LNCAP (cell line): ENCODE data around the gene IFI16.

ENCODE experiments used
- CTCF ChIP-seq: fragments of 450-650 bp; IDR thresholded peaks from 2 replicates; pipeline ENCODE4 v1.5.1; 2017; ENCODE audit warnings: mild to moderate bottlenecking

Gene IFI16

GRCh38 chr1:159025043-159025442 lies 15.3 kb downstream of the IFI16 start:
- no peak for TF ChIP-seq CTCF

GRCh38 chr1:159030311-159030710 lies 20.6 kb downstream of the IFI16 start:
- no peak for TF ChIP-seq CTCF

- no peak for TF ChIP-seq CTCF
Observed at GRCh38 chr1:159030877-159031447, 21.3 kb downstream of the IFI16 start.

GRCh38 chr1:159040206-159040605 lies 30.5 kb downstream of the IFI16 start:
- no peak for TF ChIP-seq CTCF

GRCh38 chr1:159040893-159041724 lies 31.4 kb downstream of the IFI16 start:
- no peak for TF ChIP-seq CTCF

- TF ChIP-seq CTCF: no peak
Observed at GRCh38 chr1:159051436-159051835, 41.7 kb downstream of the IFI16 start.

GRCh38 chr1:159054427-159054826 lies 44.7 kb downstream of the IFI16 start:
- no peak for TF ChIP-seq CTCF
